ENCODE results near the gene PARD6G.

The PARD6G gene

DNA sequence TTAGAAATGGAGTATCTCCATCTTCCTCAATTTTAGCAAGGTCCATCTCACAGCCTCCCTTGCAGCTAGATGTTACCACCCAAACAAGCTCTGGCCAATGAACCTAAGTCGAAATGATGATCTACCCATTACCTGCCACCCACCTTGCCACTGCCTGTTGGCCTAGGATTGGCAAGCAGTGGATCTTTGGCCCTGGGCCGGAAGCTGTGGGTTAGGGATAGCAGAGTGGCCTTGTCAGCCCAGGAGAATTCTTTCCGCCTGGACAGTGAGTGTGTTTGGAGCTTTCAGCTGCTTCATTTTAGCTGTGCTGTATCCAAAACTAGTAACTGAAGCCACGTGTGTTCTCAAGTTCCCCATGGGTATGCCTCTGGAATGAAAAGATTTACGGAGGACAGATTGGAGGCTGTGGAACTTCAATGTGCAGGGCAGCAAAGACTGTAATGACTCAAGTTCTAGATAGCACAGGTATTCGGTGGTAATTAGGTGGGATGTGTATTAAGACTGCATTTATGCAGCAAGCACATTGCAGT lies 7.7 kb upstream of the PARD6G start:
- Histone ChIP-seq H3K9ac (ENCODE audit: low read length) (no peak overlapping the region), H3K36me3 (ENCODE audit: control insufficient read depth, insufficient read depth, low read length) (no peaks in the 10 kb centered on the region), H3K27ac (ENCODE audit: low read depth, low read length) (no peak overlapping the region), H3K4me2 (ENCODE audit: low read length) (no peak overlapping the region), H3K4me3 (ENCODE audit: low read length) (no peak overlapping the region), H3K79me2 (ENCODE audit: control insufficient read depth, insufficient read depth, low read length) (no peaks in the 10 kb centered on the region), H3K4me1 (ENCODE audit: control insufficient read depth, low read depth, low read length) (no peaks in the 10 kb centered on the region), H3K56ac (ENCODE audit: low read length) (no peak overlapping the region), H3K4ac (ENCODE audit: low read depth, low read length) (no peak overlapping the region), H4K8ac (ENCODE audit: low read depth, low read length) (no peak overlapping the region), H3K23ac (ENCODE audit: low read length) (no peak overlapping the region), H2AK5ac (ENCODE audit: low read length) (no peak overlapping the region), H3K79me1 (ENCODE audit: low read length) (no peaks in the 10 kb centered on the region), H2BK120ac (ENCODE audit: low read depth, low read length) (no peak overlapping the region), H4K5ac (ENCODE audit: low read length) (no peak overlapping the region), H2BK5ac (ENCODE audit: low read length) (no peak overlapping the region), H2BK15ac (replicated peaks; ENCODE audit: low read depth) (no peak overlapping the region), H3K18ac (ENCODE audit: low read length) (no peak overlapping the region), H3K27me3 (ENCODE audit: insufficient read depth, low read length, poor library complexity) (no peaks in the 10 kb centered on the region)
- DNase-seq: no peak
- WGBS (ENCODE audit: extremely low coverage, insufficient coverage, low lambda C conversion rate): no CpG with 5 or more reads among the region's 6 CpGs

DNA sequence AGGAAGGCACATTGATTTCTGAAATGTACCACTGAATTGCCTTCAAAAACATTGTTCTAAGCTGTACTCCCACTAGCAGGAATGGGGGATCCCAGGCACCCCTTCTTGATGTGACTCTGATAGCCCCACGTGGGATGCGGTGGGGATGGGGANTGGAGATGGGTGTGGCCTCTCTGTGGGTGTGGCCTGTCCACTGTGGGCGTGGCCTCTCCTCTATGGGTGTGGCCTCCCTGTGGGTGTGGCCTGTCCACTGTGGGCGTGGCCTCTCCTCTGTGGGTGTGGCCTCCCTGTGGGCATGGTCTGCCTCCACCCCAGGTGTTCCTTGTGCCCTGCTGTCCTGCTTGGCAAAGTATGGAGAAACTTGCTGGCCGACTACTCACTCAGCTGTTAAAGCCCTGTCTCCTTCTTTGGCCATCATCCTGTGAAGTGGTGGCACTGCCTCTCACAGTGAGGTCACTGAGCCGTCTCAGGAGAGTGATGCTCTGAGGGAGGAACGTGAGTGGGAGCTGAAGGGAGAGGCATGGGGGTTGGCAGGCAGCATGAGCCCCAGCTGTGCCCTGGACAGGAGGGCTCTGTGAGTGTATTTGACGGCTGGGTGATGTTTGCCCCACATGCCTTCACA lies 6.7 kb upstream of the PARD6G start:
- Histone ChIP-seq H3K27me3 (ENCODE audit: insufficient read depth, low read length, poor library complexity) (no peaks in the 10 kb centered on the region), H3K4me1 (ENCODE audit: control insufficient read depth, low read depth, low read length) (no peaks in the 10 kb centered on the region), H3K79me2 (ENCODE audit: control insufficient read depth, insufficient read depth, low read length) (no peaks in the 10 kb centered on the region), H3K18ac (ENCODE audit: low read length) (no peak overlapping the region), H3K56ac (ENCODE audit: low read length) (no peak overlapping the region), H3K36me3 (ENCODE audit: control insufficient read depth, insufficient read depth, low read length) (no peaks in the 10 kb centered on the region), H3K4ac (ENCODE audit: low read depth, low read length) (no peak overlapping the region), H2BK120ac (ENCODE audit: low read depth, low read length) (no peak overlapping the region), H3K4me2 (ENCODE audit: low read length) (no peak overlapping the region), H4K8ac (ENCODE audit: low read depth, low read length) (no peak overlapping the region), H3K23ac (ENCODE audit: low read length) (no peak overlapping the region), H3K9ac (ENCODE audit: low read length) (no peak overlapping the region), H3K4me3 (ENCODE audit: low read length) (no peak overlapping the region), H4K5ac (ENCODE audit: low read length) (no peak overlapping the region), H2AK5ac (ENCODE audit: low read length) (no peak overlapping the region), H2BK5ac (ENCODE audit: low read length) (no peak overlapping the region), H3K27ac (ENCODE audit: low read depth, low read length) (no peak overlapping the region), H2BK15ac (replicated peaks; ENCODE audit: low read depth) (no peak overlapping the region), H3K79me1 (ENCODE audit: low read length) (no peaks in the 10 kb centered on the region)
- no peak for DNase-seq
- no CpG with 5 or more reads among the region's 8 CpGs for WGBS (ENCODE audit: extremely low coverage, insufficient coverage, low lambda C conversion rate)

DNA sequence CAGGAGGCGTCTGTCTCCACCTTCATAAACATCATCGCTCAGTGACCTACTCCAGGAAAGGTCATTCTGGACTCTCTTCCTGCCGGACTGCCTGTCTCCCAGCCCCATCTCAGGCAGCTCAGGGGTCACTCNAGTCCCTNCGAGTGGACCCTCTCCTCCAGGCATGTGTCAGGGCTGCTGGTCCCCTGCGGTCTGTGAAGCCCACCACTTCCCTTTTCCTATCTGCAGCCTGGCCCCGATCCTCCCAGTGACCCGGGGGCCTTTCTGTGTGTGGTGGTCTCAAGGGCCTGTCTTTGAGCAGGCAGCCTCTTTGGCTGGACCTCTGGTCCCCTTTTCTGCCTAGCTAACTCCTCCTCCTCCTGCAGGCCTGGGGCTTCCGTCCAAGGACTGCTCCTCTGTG lies 5.9 kb upstream of the PARD6G start:
- Histone ChIP-seq H3K79me2 (ENCODE audit: control insufficient read depth, insufficient read depth, low read length) (no peaks in the 10 kb centered on the region), H3K4me2 (ENCODE audit: low read length) (no peak overlapping the region), H3K27ac (ENCODE audit: low read depth, low read length) (no peak overlapping the region), H3K56ac (ENCODE audit: low read length) (no peak overlapping the region), H3K9ac (ENCODE audit: low read length) (no peak overlapping the region), H3K4ac (ENCODE audit: low read depth, low read length) (no peak overlapping the region), H3K18ac (ENCODE audit: low read length) (no peak overlapping the region), H3K23ac (ENCODE audit: low read length) (no peak overlapping the region), H2BK5ac (ENCODE audit: low read length) (no peak overlapping the region), H3K27me3 (ENCODE audit: insufficient read depth, low read length, poor library complexity) (no peaks in the 10 kb centered on the region), H2BK15ac (replicated peaks; ENCODE audit: low read depth) (no peak overlapping the region), H2AK5ac (ENCODE audit: low read length) (no peak overlapping the region), H2BK120ac (ENCODE audit: low read depth, low read length) (no peak overlapping the region), H4K8ac (ENCODE audit: low read depth, low read length) (no peak overlapping the region), H4K5ac (ENCODE audit: low read length) (no peak overlapping the region), H3K4me3 (ENCODE audit: low read length) (no peak overlapping the region), H3K79me1 (ENCODE audit: low read length) (no peaks in the 10 kb centered on the region), H3K4me1 (ENCODE audit: control insufficient read depth, low read depth, low read length) (no peaks in the 10 kb centered on the region), H3K36me3 (ENCODE audit: control insufficient read depth, insufficient read depth, low read length) (no peaks in the 10 kb centered on the region)
- no CpG with 5 or more reads among the region's 8 CpGs for WGBS (ENCODE audit: extremely low coverage, insufficient coverage, low lambda C conversion rate)
- no peak for DNase-seq

DNA sequence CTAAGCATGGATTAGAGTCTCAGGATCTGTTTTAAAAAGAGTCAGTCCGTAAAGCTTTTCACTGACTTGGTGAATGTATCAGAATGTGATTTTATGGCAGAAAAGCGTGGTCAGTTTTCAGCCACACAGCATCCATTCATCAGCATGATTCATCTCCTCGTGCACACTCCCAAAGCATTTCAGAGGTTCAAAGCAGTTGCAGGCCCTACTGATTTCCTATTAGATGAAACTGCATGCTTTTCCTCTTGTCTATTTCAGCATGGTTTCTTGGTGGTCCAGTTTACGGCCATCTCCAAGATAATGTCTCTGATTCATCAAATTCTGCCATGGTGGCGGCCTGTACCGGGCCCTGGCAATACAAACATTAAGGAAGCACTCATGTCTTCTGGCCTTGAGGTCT lies 4.8 kb upstream of the PARD6G start:
- Histone ChIP-seq H3K56ac (ENCODE audit: low read length) (no peak overlapping the region), H3K4me1 (ENCODE audit: control insufficient read depth, low read depth, low read length) (no peaks in the 10 kb centered on the region), H3K79me1 (ENCODE audit: low read length) (no peaks in the 10 kb centered on the region), H2BK5ac (ENCODE audit: low read length) (no peak overlapping the region), H3K4me3 (ENCODE audit: low read length) (no peak overlapping the region), H3K18ac (ENCODE audit: low read length) (no peak overlapping the region), H3K4me2 (ENCODE audit: low read length) (no peak overlapping the region), H3K9ac (ENCODE audit: low read length) (no peak overlapping the region), H4K5ac (ENCODE audit: low read length) (no peak overlapping the region), H3K27me3 (ENCODE audit: insufficient read depth, low read length, poor library complexity) (no peaks in the 10 kb centered on the region), H2BK120ac (ENCODE audit: low read depth, low read length) (no peak overlapping the region), H3K36me3 (ENCODE audit: control insufficient read depth, insufficient read depth, low read length) (no peaks in the 10 kb centered on the region), H3K79me2 (ENCODE audit: control insufficient read depth, insufficient read depth, low read length) (no peaks in the 10 kb centered on the region), H4K8ac (ENCODE audit: low read depth, low read length) (no peak overlapping the region), H2AK5ac (ENCODE audit: low read length) (no peak overlapping the region), H3K4ac (ENCODE audit: low read depth, low read length) (no peak overlapping the region), H3K27ac (ENCODE audit: low read depth, low read length) (no peak overlapping the region), H2BK15ac (replicated peaks; ENCODE audit: low read depth) (no peak overlapping the region), H3K23ac (ENCODE audit: low read length) (no peak overlapping the region)
- WGBS (ENCODE audit: extremely low coverage, insufficient coverage, low lambda C conversion rate): no CpG with 5 or more reads among the region's 6 CpGs
- DNase-seq: no peak

DNA sequence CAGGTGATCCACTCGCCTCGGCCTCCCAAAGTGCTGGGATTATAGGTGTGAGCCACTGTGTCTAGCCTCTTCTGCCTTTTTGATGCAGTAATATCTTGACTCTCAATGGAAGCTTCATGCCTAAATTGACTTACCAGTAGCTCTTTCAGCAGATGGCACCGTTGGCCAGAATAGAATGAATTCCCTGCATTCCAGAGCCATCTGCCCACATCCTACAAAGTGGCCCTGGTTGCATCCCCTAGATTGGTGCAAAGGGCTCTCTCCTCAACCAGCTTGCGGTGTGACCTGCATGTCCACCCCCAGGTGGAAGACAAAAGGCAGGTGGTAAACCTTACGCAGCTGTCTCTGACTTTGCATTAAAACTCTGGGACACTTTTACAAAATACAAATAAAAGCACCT lies 4.4 kb upstream of the PARD6G start:
- Histone ChIP-seq H3K9ac (ENCODE audit: low read length) (no peak overlapping the region), H2BK15ac (replicated peaks; ENCODE audit: low read depth) (no peak overlapping the region), H4K5ac (ENCODE audit: low read length) (no peak overlapping the region), H3K56ac (ENCODE audit: low read length) (no peak overlapping the region), H3K4me3 (ENCODE audit: low read length) (no peak overlapping the region), H3K4me2 (ENCODE audit: low read length) (no peak overlapping the region), H3K4me1 (ENCODE audit: control insufficient read depth, low read depth, low read length) (no peaks in the 10 kb centered on the region), H4K8ac (ENCODE audit: low read depth, low read length) (no peak overlapping the region), H2AK5ac (ENCODE audit: low read length) (no peak overlapping the region), H3K79me1 (ENCODE audit: low read length) (no peaks in the 10 kb centered on the region), H3K18ac (ENCODE audit: low read length) (no peak overlapping the region), H3K4ac (ENCODE audit: low read depth, low read length) (no peak overlapping the region), H3K36me3 (ENCODE audit: control insufficient read depth, insufficient read depth, low read length) (no peaks in the 10 kb centered on the region), H2BK120ac (ENCODE audit: low read depth, low read length) (no peak overlapping the region), H3K23ac (ENCODE audit: low read length) (no peak overlapping the region), H3K27me3 (ENCODE audit: insufficient read depth, low read length, poor library complexity) (no peaks in the 10 kb centered on the region), H3K79me2 (ENCODE audit: control insufficient read depth, insufficient read depth, low read length) (no peaks in the 10 kb centered on the region), H2BK5ac (ENCODE audit: low read length) (no peak overlapping the region), H3K27ac (ENCODE audit: low read depth, low read length) (no peak overlapping the region)
- WGBS (ENCODE audit: extremely low coverage, insufficient coverage, low lambda C conversion rate): no CpG with 5 or more reads among the region's 5 CpGs
- no peak for DNase-seq

DNA sequence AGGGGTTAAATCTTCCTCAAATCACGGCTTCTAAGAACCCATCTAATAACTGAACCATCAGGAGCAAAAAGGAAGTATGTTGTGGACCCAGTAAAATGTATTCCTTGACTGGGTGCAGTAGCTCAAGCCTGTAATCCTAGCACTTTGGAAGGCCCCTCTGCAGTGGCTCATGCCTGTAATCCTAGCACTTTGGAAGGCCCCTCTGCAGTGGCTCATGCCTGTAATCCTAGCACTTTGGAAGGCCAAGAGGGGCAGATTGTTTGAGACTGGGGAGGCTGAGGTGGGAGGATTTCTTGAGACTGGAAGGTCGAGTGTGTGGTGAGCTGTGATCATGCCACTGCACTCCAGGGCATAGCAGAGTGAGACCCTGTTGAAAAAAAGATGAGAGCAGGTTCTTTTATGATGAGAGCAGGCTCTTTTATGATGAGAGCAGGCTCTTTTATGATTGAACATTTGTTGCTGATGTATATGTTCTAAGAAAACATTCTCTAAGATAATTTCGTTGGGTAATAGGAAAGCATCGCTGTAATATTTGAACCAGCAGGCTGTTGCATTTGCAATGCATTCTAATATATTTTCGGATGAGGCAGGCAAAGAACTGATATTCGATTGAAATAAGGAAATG lies 3.5 kb upstream of the PARD6G start:
- Histone ChIP-seq H3K4me3 (ENCODE audit: low read length) (no peak overlapping the region), H2AK5ac (ENCODE audit: low read length) (no peak overlapping the region), H3K4ac (ENCODE audit: low read depth, low read length) (no peak overlapping the region), H4K8ac (ENCODE audit: low read depth, low read length) (no peak overlapping the region), H2BK15ac (replicated peaks; ENCODE audit: low read depth) (no peak overlapping the region), H3K18ac (ENCODE audit: low read length) (no peak overlapping the region), H3K27ac (ENCODE audit: low read depth, low read length) (no peak overlapping the region), H3K23ac (ENCODE audit: low read length) (no peak overlapping the region), H3K79me2 (ENCODE audit: control insufficient read depth, insufficient read depth, low read length) (no peaks in the 10 kb centered on the region), H3K4me2 (ENCODE audit: low read length) (no peak overlapping the region), H3K9ac (ENCODE audit: low read length) (no peak overlapping the region), H3K56ac (ENCODE audit: low read length) (no peak overlapping the region), H2BK5ac (ENCODE audit: low read length) (no peak overlapping the region), H4K5ac (ENCODE audit: low read length) (no peak overlapping the region), H3K27me3 (ENCODE audit: insufficient read depth, low read length, poor library complexity) (no peaks in the 10 kb centered on the region), H3K36me3 (ENCODE audit: control insufficient read depth, insufficient read depth, low read length) (no peaks in the 10 kb centered on the region), H2BK120ac (ENCODE audit: low read depth, low read length) (no peak overlapping the region), H3K79me1 (ENCODE audit: low read length) (no peaks in the 10 kb centered on the region), H3K4me1 (ENCODE audit: control insufficient read depth, low read depth, low read length) (no peaks in the 10 kb centered on the region)
- WGBS (ENCODE audit: extremely low coverage, insufficient coverage, low lambda C conversion rate): no CpG with 5 or more reads among the region's 6 CpGs
- no peak for DNase-seq
